Effector CD4-positive, alpha-beta T cell (primary cell): ENCODE results near the gene DUS2.
"Not testable (repeated sequence)": the region's sequence is repeated elsewhere in the genome, so short reads cannot be mapped to it uniquely, and the experiment has no call there.

ENCODE experiments used
- DNase-seq: peaks from one replicate; pipeline ENCODE4 v3.0.0-alpha.2; 2020

Gene DUS2

DNA sequence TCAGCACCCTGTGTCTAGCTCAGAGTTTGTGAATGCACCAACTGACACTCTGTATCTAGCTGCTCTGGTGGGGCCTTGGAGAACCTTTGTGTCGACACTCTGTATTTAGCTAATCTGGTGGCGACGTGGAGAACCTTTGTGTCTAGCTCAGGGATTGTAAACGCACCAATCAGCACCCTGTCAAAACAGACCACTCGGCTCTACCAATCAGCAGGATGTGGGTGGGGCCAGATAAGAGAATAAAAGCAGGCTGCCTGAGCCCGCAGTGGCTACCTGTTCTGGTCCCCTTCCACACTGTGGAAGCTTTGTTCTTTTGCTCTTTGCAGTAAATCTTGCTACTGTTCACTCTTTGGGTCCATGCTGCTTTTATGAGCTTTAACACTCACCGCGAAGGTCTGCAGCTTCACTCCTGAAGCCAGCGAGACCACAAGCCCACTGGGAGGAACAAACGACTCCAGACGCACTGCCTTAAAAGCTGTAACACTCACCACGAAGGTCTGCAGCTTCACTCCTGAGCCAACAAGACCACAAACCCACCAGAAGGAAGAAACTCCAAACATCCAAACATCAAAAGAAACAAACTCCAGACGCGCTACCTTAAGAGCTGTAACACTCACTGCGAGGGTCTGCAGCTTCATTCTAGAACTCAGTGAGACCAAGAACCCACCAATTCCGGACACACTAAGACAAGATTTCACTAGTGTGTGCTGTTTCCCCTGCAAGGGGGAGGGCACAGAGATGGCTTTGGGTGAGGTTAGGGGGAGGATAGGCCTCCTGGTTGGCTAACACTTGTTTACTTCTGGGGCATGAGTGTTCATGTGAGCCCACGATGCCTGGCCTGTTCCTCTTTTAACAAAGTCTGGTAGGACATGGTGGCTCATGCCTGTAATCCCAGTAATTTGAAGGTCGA lies 24.1 kb upstream of the DUS2 start, which contains the start of gene DPEP2:
DPEP2 (minus strand) TSS at position 706 of the 910 bp plus-strand sequence. CDS start 6,272 bp downstream, outside the sequence.
- peak; percentile 25 for DNase-seq

DNA sequence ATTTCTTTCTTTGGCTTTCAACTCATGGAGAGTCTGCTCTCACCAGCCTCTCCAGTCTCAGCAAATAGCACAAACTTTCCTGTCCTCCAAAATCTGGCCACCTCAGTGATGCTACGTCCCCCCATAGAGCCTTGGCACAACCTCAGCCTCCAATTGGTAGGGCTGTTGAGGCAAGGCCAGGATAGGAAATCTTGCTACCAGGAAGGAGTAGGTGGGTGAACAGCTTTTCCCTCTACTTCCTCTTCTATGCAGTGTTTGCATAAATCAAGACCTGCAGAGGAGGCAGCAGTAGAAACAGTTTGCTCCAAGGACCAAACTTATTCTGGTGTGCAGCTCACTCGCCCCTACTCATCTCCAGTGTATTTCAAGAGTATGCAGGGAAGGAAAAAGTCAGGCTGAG lies 23.1 kb upstream of the DUS2 start:
- no peak for DNase-seq

DNA sequence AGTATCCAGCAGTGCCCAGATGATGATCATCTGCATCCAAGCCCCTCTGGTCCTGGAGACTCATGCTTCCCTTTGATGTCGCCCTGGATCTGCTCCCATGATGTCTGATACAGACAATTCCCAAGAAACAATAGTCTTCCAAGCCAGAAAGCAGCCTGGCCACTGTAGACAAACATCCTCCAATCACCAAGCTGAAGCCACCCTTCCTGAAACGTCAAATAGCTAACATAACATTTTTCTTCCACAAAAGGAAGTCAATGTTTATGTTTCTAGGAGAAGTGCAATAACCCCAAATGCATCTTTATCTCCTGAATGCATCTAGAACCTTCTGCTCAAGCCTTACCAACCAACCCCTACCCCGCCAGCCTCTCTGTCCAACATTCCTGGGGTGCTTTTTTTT lies 22.6 kb upstream of the DUS2 start:
- no peak for DNase-seq

DNA sequence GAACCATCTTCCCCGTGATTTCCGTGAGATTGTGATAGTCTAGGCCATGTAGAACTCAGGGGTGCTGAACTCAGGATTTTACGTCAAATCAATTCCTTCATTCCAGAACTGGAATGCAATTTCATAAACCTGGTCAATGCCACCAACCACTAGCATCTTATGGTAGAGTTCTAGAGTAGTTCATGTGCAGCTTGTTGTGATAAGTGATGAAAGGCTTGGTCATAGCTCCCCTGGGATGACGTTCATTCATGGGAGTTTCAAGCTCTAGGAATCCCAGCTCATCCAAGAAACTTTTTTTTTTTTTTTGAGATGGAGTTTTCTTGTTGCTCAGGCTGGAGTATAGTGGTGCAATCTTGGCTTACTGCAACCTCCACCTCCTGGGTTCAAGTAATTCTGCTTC lies 20.1 kb upstream of the DUS2 start:
- DNase-seq: no peak

DNA sequence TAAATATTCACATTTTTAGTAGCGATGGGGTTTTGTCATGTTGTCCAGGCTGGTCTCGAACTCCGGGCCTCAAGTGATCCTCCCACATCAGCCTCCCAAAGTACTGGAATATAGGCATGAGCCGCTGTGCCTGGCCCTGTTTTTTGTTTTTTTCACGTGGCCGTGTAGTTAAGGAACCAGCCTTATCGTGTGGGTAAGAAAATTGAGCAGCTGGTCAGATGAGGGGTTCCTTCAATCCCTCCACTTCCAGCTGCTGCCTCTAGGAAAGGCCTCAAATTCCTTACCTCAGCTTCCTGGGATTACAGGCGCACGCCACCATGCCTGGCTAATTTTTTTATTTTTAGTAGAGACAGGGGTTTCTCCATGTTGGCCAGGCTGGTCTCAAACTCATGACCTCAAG lies 17.9 kb upstream of the DUS2 start:
- DNase-seq: no peak

- peak; percentile 28 for DNase-seq
These were observed 17.2 kb upstream of the DUS2 start for GRCh38 chr16:68005786-68006286.

GRCh38 chr16:68009157-68009735 lies 13.8 kb upstream of the DUS2 start:
- no peak for DNase-seq

- not testable (repeated sequence) for DNase-seq
These were observed 13.2 kb upstream of the DUS2 start for GRCh38 chr16:68009872-68010271.

GRCh38 chr16:68013440-68013839 lies 9.6 kb upstream of the DUS2 start:
- DNase-seq: no peak

DNA sequence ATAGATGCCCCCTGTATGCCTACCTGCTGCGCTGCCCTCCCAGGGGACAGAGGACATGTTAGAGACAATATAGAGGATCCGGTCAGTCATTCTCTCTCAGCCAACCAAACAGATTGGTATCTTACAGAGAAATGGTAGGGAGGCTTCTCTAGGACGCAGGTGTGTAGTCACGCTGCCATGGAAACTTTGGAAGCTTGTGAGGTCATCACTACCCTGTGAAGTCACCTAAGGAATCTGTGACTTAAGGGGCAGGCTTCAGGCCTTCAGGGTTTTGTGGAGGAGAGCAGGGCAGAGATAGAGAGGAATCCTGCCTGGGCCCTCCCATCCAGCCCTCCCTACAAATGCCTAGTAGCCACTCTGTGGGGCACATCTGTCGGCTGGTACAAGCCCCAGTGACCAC lies 7.4 kb upstream of the DUS2 start, which contains the start of gene DPEP2NB:
DPEP2NB (minus strand) TSS at position 231 of the 400 bp plus-strand sequence; CDS start at position 90, 141 bp downstream.
- no peak for DNase-seq

- no peak for DNase-seq
These were observed 3.9 kb upstream of the DUS2 start for GRCh38 chr16:68019167-68019680.

DNA sequence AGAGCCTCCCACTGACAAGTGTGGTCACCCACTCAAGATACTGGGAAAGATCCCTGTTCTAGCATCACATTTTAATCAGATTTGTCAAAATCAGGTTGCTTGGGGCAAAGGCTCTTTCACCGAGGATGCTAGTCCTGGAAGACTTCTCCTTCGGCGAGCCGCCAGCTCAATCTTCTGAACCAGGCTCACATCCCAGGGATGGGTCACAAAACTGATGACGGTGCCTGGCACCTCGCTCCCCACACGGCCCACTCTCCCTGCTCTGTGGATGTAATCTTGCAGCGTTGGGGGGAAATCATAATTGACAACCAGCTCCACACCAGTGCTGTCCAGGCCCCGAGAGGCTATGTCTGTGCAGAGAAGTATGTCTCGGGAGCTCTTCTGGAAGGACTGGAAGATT lies 1.6 kb upstream of the DUS2 start:
- DNase-seq: no peak

GRCh38 chr16:68022278-68022727 lies 781 bp upstream of the DUS2 start:
- no peak for DNase-seq

- DNase-seq: no peak
These were observed 5.9 kb downstream of the DUS2 start for GRCh38 chr16:68028996-68029395.

DNA sequence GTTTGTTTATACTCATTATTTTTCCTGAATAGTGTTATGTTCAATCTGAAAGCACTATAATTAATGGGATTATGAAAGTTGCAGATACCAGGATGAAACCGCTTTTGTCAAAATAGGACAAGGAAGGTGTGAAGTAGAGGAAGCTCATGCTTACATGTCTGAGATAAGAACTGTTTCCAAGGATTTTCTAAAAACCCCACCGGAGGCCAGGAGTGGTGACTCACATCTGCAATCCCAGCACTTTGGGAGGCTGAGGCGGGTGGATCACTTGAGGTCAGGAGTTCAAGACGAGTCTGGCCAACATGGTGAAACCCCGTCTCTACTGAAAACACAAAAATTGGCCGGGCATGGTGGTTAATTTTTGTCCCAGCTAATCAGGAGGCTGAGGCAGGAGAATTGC lies 7.0 kb downstream of the DUS2 start:
- not testable (repeated sequence) for DNase-seq

DNA sequence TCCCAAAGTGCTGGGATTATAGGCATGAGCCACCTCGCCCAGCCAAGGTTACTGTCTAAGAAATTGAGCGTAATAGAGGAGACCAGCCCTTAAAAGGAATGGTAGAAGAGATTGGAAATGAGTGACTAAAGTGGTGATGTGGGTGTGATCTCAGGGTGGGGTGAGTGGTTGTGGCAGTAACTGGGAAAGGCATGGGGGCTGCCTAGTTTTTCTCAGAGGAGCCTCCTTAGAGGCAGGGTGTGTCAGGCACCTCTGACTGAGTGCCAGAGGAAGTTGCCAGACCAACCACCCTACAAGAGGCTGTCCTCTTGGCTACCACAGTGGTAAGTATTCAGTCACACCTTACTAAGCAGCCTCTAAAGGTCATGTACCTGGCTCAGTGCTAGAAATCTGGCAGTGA lies 8.9 kb downstream of the DUS2 start:
- no peak for DNase-seq

DNA sequence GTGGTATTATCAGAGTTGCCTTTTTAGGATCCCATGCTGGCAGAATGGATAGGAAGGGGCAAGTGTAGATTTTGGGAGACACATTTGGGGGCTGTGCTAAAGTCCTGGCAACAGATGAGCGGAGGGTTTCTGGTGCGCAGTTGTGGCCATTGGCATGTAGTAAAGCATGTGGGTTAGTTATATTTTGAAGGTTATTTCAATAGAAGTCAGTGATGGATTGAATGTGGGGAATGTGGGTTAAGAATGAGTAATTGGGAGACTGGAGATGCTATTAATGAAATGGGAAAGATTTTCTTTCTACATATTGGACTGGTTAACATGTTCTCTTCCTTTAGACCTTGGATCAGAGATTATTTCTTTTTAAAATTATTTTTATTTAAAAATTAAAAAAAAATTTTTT lies 10.0 kb downstream of the DUS2 start:
- DNase-seq: no peak

DNA sequence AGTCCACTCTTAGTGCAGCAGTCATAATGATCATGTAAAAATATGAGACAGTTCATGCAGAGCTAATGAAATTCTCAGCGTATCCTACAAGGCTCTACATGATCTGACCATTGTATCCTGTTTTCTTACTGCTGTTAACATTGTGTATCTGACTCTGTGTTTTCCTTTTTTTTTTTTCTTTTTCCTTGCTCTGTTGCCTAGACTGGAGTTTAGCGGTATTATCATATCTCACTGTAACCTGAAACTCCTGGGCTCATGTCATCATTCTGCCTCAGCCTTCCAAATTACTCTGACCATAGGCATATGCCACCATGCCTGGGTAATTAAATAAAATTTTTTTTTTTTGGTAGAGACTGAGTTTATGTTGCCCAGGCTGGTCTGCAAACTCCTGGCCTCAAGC lies 12.1 kb downstream of the DUS2 start:
- no peak for DNase-seq

DNA sequence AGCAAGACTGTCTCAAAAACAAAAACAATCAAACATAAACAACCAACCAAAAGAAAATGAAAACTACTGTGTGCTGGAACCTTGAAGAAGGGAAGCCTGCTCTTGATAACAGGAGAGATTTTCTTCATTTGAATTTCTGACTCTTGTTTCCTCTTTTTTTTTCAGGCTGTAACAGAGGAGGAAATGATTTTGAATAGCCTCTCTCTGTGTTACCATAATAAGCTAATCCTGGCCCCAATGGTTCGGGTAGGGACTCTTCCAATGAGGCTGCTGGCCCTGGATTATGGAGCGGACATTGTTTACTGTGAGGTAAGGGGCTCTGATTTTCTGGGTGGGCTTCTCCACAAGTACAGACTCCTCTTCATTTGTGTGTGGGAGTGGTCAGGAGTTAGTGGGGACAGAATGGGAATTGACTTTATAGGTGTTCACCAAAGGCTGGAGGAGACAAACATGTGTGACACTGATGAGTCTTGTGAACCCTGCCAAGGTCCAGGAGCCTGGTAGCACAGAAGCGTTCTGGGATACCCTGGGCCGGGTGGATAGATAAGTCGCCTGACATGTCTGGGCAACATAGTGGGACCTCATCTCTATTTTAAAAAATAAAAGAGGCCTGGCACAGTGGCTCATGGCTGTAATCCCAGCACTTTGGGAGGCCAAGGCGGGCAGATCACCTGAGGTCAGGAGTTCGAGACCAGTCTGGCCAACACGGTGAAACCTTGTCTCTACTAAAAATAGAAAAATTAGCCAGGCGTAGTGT lies 14.9 kb downstream of the DUS2 start:
- DNase-seq: no peak

DNA sequence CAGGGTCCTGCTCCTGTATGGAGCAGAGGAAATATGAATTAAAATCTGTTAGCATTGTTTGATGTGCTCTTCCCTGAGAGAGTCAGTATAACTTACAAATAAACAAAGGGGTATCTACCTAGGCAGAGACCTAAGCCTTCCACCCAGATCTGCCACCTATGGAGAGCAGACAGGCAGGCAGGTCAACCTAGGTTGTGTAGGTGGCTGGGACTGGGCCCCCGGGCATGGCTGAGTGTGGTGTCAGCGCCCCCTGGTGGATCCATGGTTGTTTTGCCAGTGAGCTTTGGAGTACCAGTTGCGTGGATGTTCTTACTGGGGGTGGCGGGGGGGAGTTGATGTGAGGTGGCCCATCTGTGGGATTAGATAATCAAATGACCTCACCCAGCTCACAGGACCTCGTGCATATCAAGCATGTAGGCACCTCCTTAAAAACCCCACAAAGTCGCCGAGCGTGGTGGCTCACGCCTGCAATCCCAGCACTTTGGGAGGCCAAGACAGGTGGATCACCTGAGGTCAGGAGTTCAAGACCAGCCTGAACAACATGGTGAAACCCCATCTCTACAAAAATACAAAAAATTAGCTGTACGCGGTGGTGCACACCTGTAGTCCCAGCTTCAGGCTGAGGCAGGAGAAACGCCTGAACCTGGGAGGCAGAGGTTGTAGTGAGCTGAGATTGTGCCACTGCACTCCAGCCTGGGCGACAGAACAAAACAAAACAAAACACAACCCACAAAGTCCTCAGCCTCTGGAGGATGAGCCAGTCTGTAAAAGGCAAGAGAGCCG lies 17.6 kb downstream of the DUS2 start:
- peak; percentile 87 for DNase-seq

DNA sequence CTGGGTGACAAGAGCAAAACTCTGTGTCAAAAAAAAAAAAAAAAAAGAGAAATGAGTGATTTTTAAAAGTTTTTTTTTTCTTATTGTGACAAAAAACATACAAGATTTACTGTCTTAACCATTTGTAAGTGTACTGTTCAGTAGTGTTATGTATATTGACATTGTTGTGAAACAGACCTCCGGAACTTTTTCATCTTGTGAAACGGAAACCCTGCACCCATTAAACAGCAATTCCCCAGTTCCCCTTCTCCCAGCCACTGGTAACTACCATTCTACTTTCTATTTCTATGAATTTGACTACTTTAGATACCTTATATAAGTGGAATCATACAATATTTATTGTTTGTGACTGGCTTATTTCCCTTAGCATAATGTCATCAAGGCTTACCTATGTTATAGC lies 18.7 kb downstream of the DUS2 start:
- DNase-seq: no peak

DNA sequence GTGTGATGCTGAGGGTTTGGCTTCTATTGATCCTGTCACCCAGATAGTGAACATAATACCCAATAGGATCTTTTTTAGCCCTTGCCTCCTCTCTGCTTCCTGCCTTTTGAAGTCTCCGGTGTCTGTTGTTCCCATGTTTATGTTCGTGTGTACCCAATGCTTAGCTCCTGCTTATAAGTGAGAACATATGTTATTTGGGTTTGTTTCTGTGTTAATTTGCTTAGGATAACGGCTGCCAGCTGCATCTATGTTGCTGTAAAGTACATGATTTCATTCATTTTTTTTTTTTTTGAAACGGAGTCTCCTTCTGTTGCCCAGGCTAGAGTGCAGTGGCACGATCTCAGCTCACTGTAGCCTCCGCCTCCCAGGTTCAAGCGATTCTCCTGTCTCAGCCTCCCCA lies 23.0 kb downstream of the DUS2 start:
- no peak for DNase-seq
